ENCODE data around the gene CCDC141. TPM values are rescaled to one million over a fixed set of nuclear protein-coding genes. Genes with fewer than 3 reads are reported as not detected.
"Not testable (repeated sequence)": the region's sequence is repeated elsewhere in the genome, so short reads cannot be mapped to it uniquely, and the experiment has no call there.

CCDC141 gene
- total and polyA plus RNA-seq, 4 donors: 0.51 to 4.4 (median 2.4) TPM

DNA sequence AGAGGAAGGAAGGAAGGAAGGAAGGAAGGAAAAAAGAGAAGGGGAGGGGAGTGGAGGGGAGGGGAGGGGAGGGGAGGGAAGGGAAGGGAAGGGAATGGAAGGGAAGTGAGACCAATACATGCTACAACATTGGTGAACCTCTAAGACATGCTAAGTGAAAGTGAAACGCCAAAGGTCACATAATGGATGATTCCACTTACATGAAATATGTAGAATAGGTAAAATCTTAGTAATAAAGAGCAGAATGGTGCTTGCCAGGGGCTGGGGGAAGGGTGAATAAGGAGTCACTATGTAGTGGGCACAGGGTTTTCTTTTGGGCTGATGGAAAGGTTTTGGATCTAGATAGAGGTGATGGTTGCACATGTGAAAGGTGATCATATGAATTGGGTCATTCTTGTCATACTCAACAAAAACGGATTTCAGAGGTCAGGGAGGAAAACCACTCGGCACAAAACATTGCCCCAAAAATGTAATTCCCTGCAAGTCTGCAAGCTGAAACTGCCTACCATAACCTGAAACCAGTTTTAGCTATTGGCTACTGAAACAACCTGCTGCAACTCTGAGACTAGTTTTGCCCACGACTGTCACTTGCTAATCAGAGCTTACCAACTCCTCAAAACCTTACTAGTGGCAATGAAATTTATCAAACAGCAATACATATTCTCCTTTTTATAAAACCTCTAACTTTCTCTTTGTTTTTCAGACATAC lies 59.2 kb downstream of the CCDC141 start:
- Histone ChIP-seq H3K4me1 (ENCODE audit: control insufficient read depth, insufficient read depth, low read length) (no peaks in the 10 kb centered on the region), H3K27ac (ENCODE audit: low read depth, low read length) (no peak overlapping the region), H3K9me3 (ENCODE audit: control insufficient read depth, insufficient read depth, low read length) (peaks cover 5% of the 10 kb centered on the region), H3K36me3 (ENCODE audit: control insufficient read depth, insufficient read depth, low read length) (no peaks in the 10 kb centered on the region), H3K27me3 (ENCODE audit: control insufficient read depth, insufficient read depth, low read length) (no peaks in the 10 kb centered on the region), H3K4me3 (ENCODE audit: low read depth, low read length) (no peak overlapping the region)
- WGBS (ENCODE audit: insufficient coverage): 88% methylated on average over 2 of the region's 4 CpGs
- DNase-seq (ENCODE audit: low read depth in 4 of 6, low spot score in 6 of 6): no peak

DNA sequence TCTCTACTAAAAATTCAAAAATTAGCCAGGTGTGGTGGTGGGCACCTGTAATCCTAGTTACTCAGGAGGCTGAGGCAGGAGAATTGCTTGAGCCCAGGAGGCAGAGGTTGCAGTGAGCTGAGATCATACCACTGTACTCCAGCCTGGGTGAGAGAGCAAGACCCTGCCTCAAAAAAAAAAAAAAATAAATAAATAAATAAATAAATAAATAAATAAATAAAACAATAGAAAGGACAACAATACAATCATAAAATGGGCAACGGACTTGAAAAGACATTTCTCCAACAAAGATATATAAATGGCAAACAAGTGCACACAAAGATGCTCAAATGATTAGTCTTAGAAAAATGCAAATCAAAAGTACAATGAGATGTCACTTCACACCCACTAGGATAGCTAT lies 60.5 kb downstream of the CCDC141 start:
- not testable (repeated sequence) for H3K27me3 ChIP-seq (ENCODE audit: control insufficient read depth, insufficient read depth, low read length); H3K36me3 ChIP-seq (ENCODE audit: control insufficient read depth, insufficient read depth, low read length); H3K4me1 ChIP-seq (ENCODE audit: control insufficient read depth, insufficient read depth, low read length); H3K9me3 ChIP-seq (ENCODE audit: control insufficient read depth, insufficient read depth, low read length); H3K4me3 ChIP-seq (ENCODE audit: low read depth, low read length); DNase-seq (ENCODE audit: low read depth in 4 of 6, low spot score in 6 of 6); H3K27ac ChIP-seq (ENCODE audit: low read depth, low read length)
- no CpG with 5 or more reads among the region's 1 CpG for WGBS (ENCODE audit: insufficient coverage)

- DNase-seq (ENCODE audit: low read depth in 4 of 6, low spot score in 6 of 6); H3K36me3 ChIP-seq (ENCODE audit: control insufficient read depth, insufficient read depth, low read length); H3K27me3 ChIP-seq (ENCODE audit: control insufficient read depth, insufficient read depth, low read length); H3K27ac ChIP-seq (ENCODE audit: low read depth, low read length); H3K9me3 ChIP-seq (ENCODE audit: control insufficient read depth, insufficient read depth, low read length); H3K4me3 ChIP-seq (ENCODE audit: low read depth, low read length); H3K4me1 ChIP-seq (ENCODE audit: control insufficient read depth, insufficient read depth, low read length): not testable (repeated sequence)
- 100% methylated on average over 2 of the region's 10 CpGs for WGBS (ENCODE audit: insufficient coverage)
These were observed 67.3 kb downstream of the CCDC141 start for GRCh38 chr2:178982652-178983051.

- H3K4me3 ChIP-seq (ENCODE audit: low read depth, low read length): no peak overlapping the region
- DNase-seq (ENCODE audit: low read depth in 4 of 6, low spot score in 6 of 6): no peak
- no peak overlapping the region for H3K27ac ChIP-seq (ENCODE audit: low read depth, low read length)
- no peaks in the 10 kb centered on the region for H3K36me3 ChIP-seq (ENCODE audit: control insufficient read depth, insufficient read depth, low read length)
- H3K4me1 ChIP-seq (ENCODE audit: control insufficient read depth, insufficient read depth, low read length): no peaks in the 10 kb centered on the region
- H3K9me3 ChIP-seq (ENCODE audit: control insufficient read depth, insufficient read depth, low read length): no peaks in the 10 kb centered on the region
- H3K27me3 ChIP-seq (ENCODE audit: control insufficient read depth, insufficient read depth, low read length): no peaks in the 10 kb centered on the region
- no CpG with 5 or more reads among the region's 2 CpGs for WGBS (ENCODE audit: insufficient coverage)
These were observed 69.1 kb downstream of the CCDC141 start for GRCh38 chr2:178980815-178981214.

DNA sequence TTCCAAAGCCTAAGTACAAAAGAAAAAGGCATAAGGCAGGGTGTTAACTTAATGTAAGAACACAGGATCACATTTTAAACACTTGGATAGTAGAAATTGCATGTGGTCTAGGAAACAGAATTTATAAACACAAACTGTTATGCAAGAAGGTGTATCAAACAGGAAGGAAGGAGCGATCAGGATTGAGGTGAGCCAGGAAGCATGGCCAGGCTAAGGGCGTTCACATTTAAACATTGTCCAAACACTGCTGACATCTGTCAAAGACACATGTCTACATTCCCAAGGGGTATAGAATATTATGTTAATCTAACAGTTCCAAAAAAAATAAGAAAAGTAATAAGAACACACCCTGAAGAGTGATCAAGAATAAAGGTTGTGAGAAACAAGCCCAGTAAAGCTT lies 71.3 kb downstream of the CCDC141 start:
- Histone ChIP-seq H3K9me3 (ENCODE audit: control insufficient read depth, insufficient read depth, low read length) (no peaks in the 10 kb centered on the region), H3K27ac (ENCODE audit: low read depth, low read length) (no peak overlapping the region), H3K4me3 (ENCODE audit: low read depth, low read length) (no peak overlapping the region), H3K4me1 (ENCODE audit: control insufficient read depth, insufficient read depth, low read length) (no peaks in the 10 kb centered on the region), H3K36me3 (ENCODE audit: control insufficient read depth, insufficient read depth, low read length) (no peaks in the 10 kb centered on the region), H3K27me3 (ENCODE audit: control insufficient read depth, insufficient read depth, low read length) (no peaks in the 10 kb centered on the region)
- no peak for DNase-seq (ENCODE audit: low read depth in 4 of 6, low spot score in 6 of 6)
- WGBS (ENCODE audit: insufficient coverage): no CpG with 5 or more reads among the region's 2 CpGs

DNA sequence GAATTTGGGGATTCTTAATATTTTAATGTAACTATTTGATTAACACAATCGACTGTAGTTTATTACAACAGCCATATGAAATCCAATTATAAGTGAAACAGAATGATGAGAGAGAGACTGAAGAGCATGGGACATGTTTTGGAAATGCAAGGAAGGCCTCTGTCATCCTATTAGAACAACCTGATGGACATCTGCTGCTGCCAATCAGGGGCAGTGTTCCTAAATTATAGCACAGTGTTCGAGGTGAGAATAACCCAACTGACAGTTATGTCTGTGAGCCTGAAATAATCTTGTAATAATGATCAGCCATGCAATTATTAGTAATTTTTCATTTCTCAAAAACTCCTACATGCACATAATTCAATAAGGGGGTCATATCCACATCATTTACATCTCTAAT lies 73.6 kb downstream of the CCDC141 start:
- WGBS (ENCODE audit: insufficient coverage): no CpG with 5 or more reads among the region's 2 CpGs
- Histone ChIP-seq H3K27ac (ENCODE audit: low read depth, low read length) (no peak overlapping the region), H3K4me1 (ENCODE audit: control insufficient read depth, insufficient read depth, low read length) (no peaks in the 10 kb centered on the region), H3K27me3 (ENCODE audit: control insufficient read depth, insufficient read depth, low read length) (no peaks in the 10 kb centered on the region), H3K36me3 (ENCODE audit: control insufficient read depth, insufficient read depth, low read length) (no peaks in the 10 kb centered on the region), H3K4me3 (ENCODE audit: low read depth, low read length) (no peak overlapping the region), H3K9me3 (ENCODE audit: control insufficient read depth, insufficient read depth, low read length) (no peaks in the 10 kb centered on the region)
- DNase-seq (ENCODE audit: low read depth in 4 of 6, low spot score in 6 of 6): no peak

DNA sequence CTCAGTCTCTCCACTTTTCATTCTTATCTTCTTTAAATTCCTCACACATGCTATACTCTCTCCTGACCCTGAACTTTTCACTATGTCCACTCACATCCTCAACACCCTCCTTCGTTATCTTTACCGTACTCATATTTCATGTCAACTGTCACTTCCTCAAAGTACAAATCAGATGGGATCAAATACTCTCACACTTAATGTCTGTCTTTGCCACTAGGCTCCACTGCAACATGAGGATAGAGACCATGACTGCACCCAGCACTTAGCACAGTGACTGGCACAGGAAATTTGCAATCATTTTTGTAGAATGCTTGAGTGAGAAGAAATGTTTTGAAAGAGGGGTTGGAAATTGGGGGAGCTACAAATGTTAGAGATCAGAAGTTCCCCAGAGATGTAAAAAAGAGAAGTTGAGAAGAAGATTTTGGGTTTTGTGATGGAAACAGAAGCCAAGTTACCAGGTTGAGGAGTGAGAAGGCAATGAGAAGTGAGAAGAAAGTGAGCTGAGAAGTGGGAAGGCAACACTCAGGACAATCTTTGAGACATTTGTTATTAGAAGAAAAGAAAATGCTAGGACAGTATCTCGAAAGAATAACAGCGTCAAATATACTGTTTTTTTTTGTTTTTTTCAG lies 87.0 kb downstream of the CCDC141 start:
- Histone ChIP-seq H3K4me3 (ENCODE audit: low read depth, low read length) (no peak overlapping the region), H3K27me3 (ENCODE audit: control insufficient read depth, insufficient read depth, low read length) (no peaks in the 10 kb centered on the region), H3K4me1 (ENCODE audit: control insufficient read depth, insufficient read depth, low read length) (no peaks in the 10 kb centered on the region), H3K27ac (ENCODE audit: low read depth, low read length) (no peak overlapping the region), H3K36me3 (ENCODE audit: control insufficient read depth, insufficient read depth, low read length) (no peaks in the 10 kb centered on the region), H3K9me3 (ENCODE audit: control insufficient read depth, insufficient read depth, low read length) (no peaks in the 10 kb centered on the region)
- 100% methylated on average over 2 of the region's 4 CpGs for WGBS (ENCODE audit: insufficient coverage)
- DNase-seq (ENCODE audit: low read depth in 4 of 6, low spot score in 6 of 6): no peak

DNA sequence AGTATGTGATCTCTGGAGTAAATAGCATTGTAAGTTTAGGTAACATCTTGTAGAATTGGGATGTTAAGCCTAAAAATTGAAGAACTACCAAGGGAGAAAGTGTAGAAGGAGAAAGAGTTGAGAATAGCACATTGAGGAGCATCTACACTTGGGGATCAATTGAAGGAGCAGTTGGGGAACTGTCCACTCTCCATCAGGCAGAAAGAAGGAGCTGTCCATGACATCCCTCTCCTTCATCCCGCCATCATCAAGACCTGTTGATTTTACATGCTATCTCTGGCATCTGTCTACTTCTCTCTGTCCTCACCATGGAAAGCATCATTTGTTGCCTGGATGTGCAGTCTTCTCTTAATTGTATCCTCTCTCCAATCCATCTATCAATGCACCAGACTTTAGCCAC lies 87.8 kb downstream of the CCDC141 start:
- no peak overlapping the region for H3K4me3 ChIP-seq (ENCODE audit: low read depth, low read length)
- H3K27ac ChIP-seq (ENCODE audit: low read depth, low read length): no peak overlapping the region
- H3K27me3 ChIP-seq (ENCODE audit: control insufficient read depth, insufficient read depth, low read length): no peaks in the 10 kb centered on the region
- DNase-seq (ENCODE audit: low read depth in 4 of 6, low spot score in 6 of 6): no peak
- H3K4me1 ChIP-seq (ENCODE audit: control insufficient read depth, insufficient read depth, low read length): no peaks in the 10 kb centered on the region
- 100% methylated on average over 1 of the region's 1 CpG for WGBS (ENCODE audit: insufficient coverage)
- H3K9me3 ChIP-seq (ENCODE audit: control insufficient read depth, insufficient read depth, low read length): no peaks in the 10 kb centered on the region
- H3K36me3 ChIP-seq (ENCODE audit: control insufficient read depth, insufficient read depth, low read length): no peaks in the 10 kb centered on the region

GRCh38 chr2:178954049-178954448 lies 95.9 kb downstream of the CCDC141 start:
- Histone ChIP-seq H3K27me3 (ENCODE audit: control insufficient read depth, insufficient read depth, low read length) (no peaks in the 10 kb centered on the region), H3K4me3 (ENCODE audit: low read depth, low read length) (no peak overlapping the region), H3K9me3 (ENCODE audit: control insufficient read depth, insufficient read depth, low read length) (no peaks in the 10 kb centered on the region), H3K27ac (ENCODE audit: low read depth, low read length) (no peak overlapping the region), H3K4me1 (ENCODE audit: control insufficient read depth, insufficient read depth, low read length) (no peaks in the 10 kb centered on the region), H3K36me3 (ENCODE audit: control insufficient read depth, insufficient read depth, low read length) (no peaks in the 10 kb centered on the region)
- no CpG with 5 or more reads among the region's 4 CpGs for WGBS (ENCODE audit: insufficient coverage)
- peak in 2 of 6 donors; percentile 5 to 55 for DNase-seq (ENCODE audit: low read depth in 4 of 6, low spot score in 6 of 6)

Data from spinal cord (tissue), 10 donors.